OCI-LY7 (cell line): Measurements from ENCODE around the gene DGCR2.

ENCODE experiments used
- EZH2phosphoT487 ChIP-seq: fragments of 200-600 bp; sonication (generic); IDR thresholded peaks from 2 replicates; pipeline ENCODE4 v1.6.1; 2018; ENCODE audit warnings: low read depth, borderline replicate concordance, mild to moderate bottlenecking, mixed run types, antibody characterized with exemption, low read length, moderate library complexity, mixed read lengths
- TF ChIP-seq, protein P1 (sequence below): fragments of 200-600 bp; sonication (generic); conservative IDR thresholded peaks from 2 replicates; pipeline ENCODE4 v1.5.1; 2014; ENCODE audit warnings: mild to moderate bottlenecking, antibody characterized with exemption, low read length, moderate library complexity, mixed read lengths

DNA sequence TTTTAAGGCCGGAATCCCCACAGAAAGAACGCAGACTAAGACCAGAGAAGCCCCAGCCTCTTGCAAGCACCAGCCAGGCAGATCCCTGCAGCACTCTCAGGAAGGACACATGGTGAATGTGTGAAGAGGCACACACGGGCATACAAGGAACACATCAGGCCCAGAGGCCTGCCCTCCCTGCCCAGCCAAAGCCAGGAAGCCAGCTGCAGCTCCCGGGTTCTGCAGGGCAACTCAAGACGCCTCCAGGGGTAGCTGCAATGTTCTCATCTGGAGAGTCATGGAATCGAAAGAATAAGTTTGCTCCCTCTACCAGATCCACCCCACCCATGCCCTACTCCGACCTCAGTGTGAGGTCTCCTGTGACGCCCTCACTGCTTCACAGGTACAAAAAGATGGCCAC is 2.3 kb downstream of the DGCR2 start:
- TF ChIP-seq, protein P1, sequence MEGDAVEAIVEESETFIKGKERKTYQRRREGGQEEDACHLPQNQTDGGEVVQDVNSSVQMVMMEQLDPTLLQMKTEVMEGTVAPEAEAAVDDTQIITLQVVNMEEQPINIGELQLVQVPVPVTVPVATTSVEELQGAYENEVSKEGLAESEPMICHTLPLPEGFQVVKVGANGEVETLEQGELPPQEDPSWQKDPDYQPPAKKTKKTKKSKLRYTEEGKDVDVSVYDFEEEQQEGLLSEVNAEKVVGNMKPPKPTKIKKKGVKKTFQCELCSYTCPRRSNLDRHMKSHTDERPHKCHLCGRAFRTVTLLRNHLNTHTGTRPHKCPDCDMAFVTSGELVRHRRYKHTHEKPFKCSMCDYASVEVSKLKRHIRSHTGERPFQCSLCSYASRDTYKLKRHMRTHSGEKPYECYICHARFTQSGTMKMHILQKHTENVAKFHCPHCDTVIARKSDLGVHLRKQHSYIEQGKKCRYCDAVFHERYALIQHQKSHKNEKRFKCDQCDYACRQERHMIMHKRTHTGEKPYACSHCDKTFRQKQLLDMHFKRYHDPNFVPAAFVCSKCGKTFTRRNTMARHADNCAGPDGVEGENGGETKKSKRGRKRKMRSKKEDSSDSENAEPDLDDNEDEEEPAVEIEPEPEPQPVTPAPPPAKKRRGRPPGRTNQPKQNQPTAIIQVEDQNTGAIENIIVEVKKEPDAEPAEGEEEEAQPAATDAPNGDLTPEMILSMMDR, result no peak
- no peak for TF ChIP-seq EZH2phosphoT487
